H1 (cell line): ENCODE data around the gene MRPL36.

Source experiments
- CHD2 ChIP-seq: IDR thresholded peaks from 2 replicates; pipeline ENCODE4 v1.6.1; 2012; ENCODE audit warnings: low read length, improper control_type of control experiment
- CHD7 ChIP-seq: fragments of 300-600 bp; sonication (generic); IDR thresholded peaks from 2 replicates; pipeline ENCODE4 v1.7.1; 2012; ENCODE audit warnings: low read length, moderate library complexity, mild to moderate bottlenecking, inconsistent platforms; ENCODE audit not compliant: insufficient replicate concordance
- EP300 ChIP-seq, 2 experiments: IDR thresholded peaks; 1 replicate in 1 of 2; 2 replicates in 1 of 2; pipeline ENCODE4 v1.6.1; 2011 to 2012; ENCODE audit warnings: low read depth in 2 of 2, low read length in 2 of 2, mild to moderate bottlenecking in 2 of 2, borderline replicate concordance in 1 of 2, inconsistent platforms in 1 of 2, moderate library complexity in 1 of 2
- JUN ChIP-seq: IDR thresholded peaks from 2 replicates; pipeline ENCODE4 v1.6.1; 2011; ENCODE audit warnings: low read depth, mild to moderate bottlenecking, improper control_type of control experiment, low read length
- POLR2AphosphoS5 ChIP-seq: IDR thresholded peaks from 2 replicates; pipeline ENCODE4 v1.6.1; 2011; ENCODE audit warnings: low read depth, low read length
- RAD21 ChIP-seq, 2 experiments: IDR thresholded peaks in 1 of 2; conservative IDR thresholded peaks in 1 of 2; 2 replicates each; pipeline ENCODE4 v1.6.1; 2011; ENCODE audit warnings: low read depth in 2 of 2, low read length in 2 of 2, improper control_type of control experiment in 1 of 2, inconsistent platforms in 1 of 2, mild to moderate bottlenecking in 1 of 2, moderate library complexity in 1 of 2
- RFX5 ChIP-seq: IDR thresholded peaks from 2 replicates; pipeline ENCODE4 v1.6.1; 2011; ENCODE audit warnings: low read depth, low read length, improper control_type of control experiment, borderline replicate concordance
- RXRA ChIP-seq: IDR thresholded peaks from 2 replicates; pipeline ENCODE4 v1.6.1; 2011; ENCODE audit warnings: low read depth, mild to moderate bottlenecking, low read length, moderate library complexity; ENCODE audit not compliant: insufficient read depth
- ZNF274 ChIP-seq: IDR thresholded peaks from 2 replicates; pipeline ENCODE4 v1.7.0; 2012; ENCODE audit warnings: low read length, borderline replicate concordance; ENCODE audit errors: extremely low read depth

- no peak for TF ChIP-seq RAD21 (IDR thresholded peaks at IDR 0.05 in 1 of 2, conservative IDR thresholded peaks at IDR 0.05 in 1 of 2; ENCODE audit: low read depth in 2 of 2, low read length in 2 of 2)
- no peak for TF ChIP-seq POLR2AphosphoS5
- no peak for TF ChIP-seq CHD2
- no peak for TF ChIP-seq RXRA
- TF ChIP-seq RFX5, result no peak
- TF ChIP-seq EP300 (IDR thresholded peaks at IDR 0.05; ENCODE audit: borderline replicate concordance in 1 of 2, low read depth in 2 of 2, low read length in 2 of 2), result no peak
- no peak for TF ChIP-seq ZNF274
- no peak for TF ChIP-seq CHD7
- no peak for TF ChIP-seq JUN
Measured at GRCh38 chr5:1834721-1835429, 35.2 kb upstream of the MRPL36 start.
